GM12878 (cell line): ENCODE data around the gene ZNF280D. TPM values are rescaled to one million over a fixed set of nuclear protein-coding genes. Genes with fewer than 3 reads are reported as not detected.

Source experiments
- ATAC-seq: fragments of 200-7000 bp; cut with Tn5 transposase; 3 replicates; pipeline ENCODE4 v1.9.1; 2020; ENCODE audit warnings: mild to moderate bottlenecking, moderate library complexity
- BruUV-seq: library from RNA; stranded (reverse); fragments of 400-500 nt; replicated peaks from 2 replicates; lab custom pipeline; 2021; lab: Mats Ljungman, UMichigan
- CTCF ChIA-PET: fragments of 300-600 bp; sonication (Branson Sonifier 250); formaldehyde crosslinking; extraction: SDS; loops from one replicate; lab custom pipeline; 2021; ENCODE audit warnings: inconsistent platforms; lab: Yijun Ruan, JAX
- POLR2A ChIA-PET: fragments of 350-600 bp; formaldehyde crosslinking; extraction: SDS; loops from one replicate; lab custom pipeline; 2021; ENCODE audit warnings: inconsistent platforms; lab: Charles Lee
- RAD21 ChIA-PET: fragments of 300-600 bp; sonication (Branson Sonifier 250); formaldehyde crosslinking; loops from one replicate; lab custom pipeline; 2023; ENCODE audit warnings: antibody characterized with exemption; ENCODE audit not compliant: unreplicated experiment; lab: Charles Lee
- SMC1A ChIA-PET: fragments of 300-600 bp; sonication (Branson Sonifier 250); formaldehyde crosslinking; loops from one replicate; lab custom pipeline; 2023; ENCODE audit not compliant: unreplicated experiment, uncharacterized antibody; lab: Charles Lee
- DNase-seq: peaks from one replicate; pipeline ENCODE4 v3.0.0-alpha.2; 2011; ENCODE audit warnings: low read depth, low spot score
- FAIRE-seq: peaks from 3 replicates; lab custom pipeline; 2011; peaks lifted over from hg19 to GRCh38; lab: Jason Lieb, UNC
- H2AFZ ChIP-seq: 2 replicates; pipeline ENCODE4 v1.6.0; 2011; ENCODE audit warnings: low read depth, low read length, control low read depth; ENCODE audit not compliant: control insufficient read depth
- H3K27ac ChIP-seq: 2 replicates; pipeline ENCODE4 v1.5.1; 2011; ENCODE audit warnings: control low read depth; ENCODE audit not compliant: control insufficient read depth, insufficient read depth
- H3K27me3 ChIP-seq, 2 experiments: replicated peaks in 1 of 2; 2 replicates each; pipeline versions ENCODE4 v1.6.0 to v1.6.1; 2011; ENCODE audit warnings: low read length in 1 of 2; ENCODE audit not compliant: control insufficient read depth in 2 of 2, insufficient read depth in 2 of 2
- H3K36me3 ChIP-seq, 2 experiments: 2 replicates each; pipeline ENCODE4 v1.5.1; 2011; ENCODE audit warnings: low read length in 1 of 2; ENCODE audit not compliant: control insufficient read depth in 2 of 2, insufficient read depth in 2 of 2
- H3K4me1 ChIP-seq: 2 replicates; pipeline ENCODE4 v1.6.1; 2011; ENCODE audit warnings: mild to moderate bottlenecking, low read length, moderate library complexity, mixed read lengths; ENCODE audit not compliant: control insufficient read depth, insufficient read depth
- H3K4me2 ChIP-seq: 2 replicates; pipeline ENCODE4 v1.6.0; 2011; ENCODE audit warnings: control low read depth; ENCODE audit not compliant: control insufficient read depth, insufficient read depth
- H3K4me3 ChIP-seq: fragments of 200-600 bp; sonication (generic); 2 replicates; pipeline ENCODE4 v1.5.1; 2016
- H3K79me2 ChIP-seq: 2 replicates; pipeline ENCODE4 v1.6.0; 2011; ENCODE audit warnings: low read length; ENCODE audit not compliant: control insufficient read depth, insufficient read depth
- H3K9ac ChIP-seq: 2 replicates; pipeline ENCODE4 v1.8.0; 2011; ENCODE audit warnings: low read length, control low read depth, mixed read lengths; ENCODE audit not compliant: control insufficient read depth, insufficient read depth
- H3K9me3 ChIP-seq: replicated peaks from 3 replicates; pipeline ENCODE4 v1.5.1; 2011; ENCODE audit warnings: mild to moderate bottlenecking, low read length; ENCODE audit not compliant: control insufficient read depth, insufficient read depth
- H4K20me1 ChIP-seq: 2 replicates; pipeline ENCODE4 v1.6.0; 2011; ENCODE audit not compliant: control insufficient read depth, insufficient read depth
- BACH1 ChIP-seq: fragments of 450-650 bp; IDR thresholded peaks from 2 replicates; pipeline ENCODE4 v1.6.1; 2017; ENCODE audit warnings: mild to moderate bottlenecking, borderline replicate concordance
- CBFB ChIP-seq: IDR thresholded peaks from 2 replicates; pipeline ENCODE4 v1.6.1; 2016; ENCODE audit warnings: antibody characterized with exemption, low read depth
- CBX5 ChIP-seq: sonication (generic); IDR thresholded peaks from 2 replicates; pipeline ENCODE4 v1.6.1; 2016; ENCODE audit warnings: low read depth, moderate library complexity, mild to moderate bottlenecking, inconsistent platforms
- CEBPB ChIP-seq, 2 experiments: fragments of 150-350 bp in 1 of 2; IDR thresholded peaks; 2 replicates each; pipeline ENCODE4 v1.6.1; 2012 to 2014; ENCODE audit warnings: low read depth in 2 of 2, low read length in 2 of 2, borderline replicate concordance in 1 of 2, inconsistent platforms in 1 of 2
- CHD1 ChIP-seq: IDR thresholded peaks from 2 replicates; pipeline ENCODE4 v1.6.1; 2012; ENCODE audit warnings: low read depth, low read length, improper control_type of control experiment
- CTCF ChIP-seq, 3 experiments: IDR thresholded peaks in 2 of 3; conservative IDR thresholded peaks in 1 of 3; 2 replicates each; pipeline ENCODE4 v1.5.1; 2011; ENCODE audit warnings: low read depth in 3 of 3, low read length in 3 of 3, mild to moderate bottlenecking in 3 of 3, control low read depth in 2 of 3, moderate library complexity in 2 of 3, inconsistent platforms in 1 of 3, mixed read lengths in 1 of 3; ENCODE audit not compliant: control insufficient read depth in 2 of 3, insufficient read depth in 1 of 3; ENCODE audit errors: extremely low read depth in 1 of 3
- ELK1 ChIP-seq: IDR thresholded peaks from 2 replicates; pipeline ENCODE4 v1.6.1; 2012; ENCODE audit warnings: low read depth, low read length, improper control_type of control experiment
- ESRRA ChIP-seq: IDR thresholded peaks from 2 replicates; pipeline ENCODE4 v1.6.1; 2012; ENCODE audit warnings: mild to moderate bottlenecking, low read length, improper control_type of control experiment
- FOS ChIP-seq: IDR thresholded peaks from 3 replicates; pipeline ENCODE4 v1.6.1; 2011; ENCODE audit warnings: borderline replicate concordance; ENCODE audit not compliant: insufficient read length; ENCODE audit errors: extremely low read depth
- FOXM1 ChIP-seq: IDR thresholded peaks from 2 replicates; pipeline ENCODE4 v1.6.1; 2012; ENCODE audit warnings: low read depth, mild to moderate bottlenecking, inconsistent platforms, low read length, moderate library complexity
- JUND ChIP-seq: IDR thresholded peaks from 2 replicates; pipeline ENCODE4 v1.6.1; 2012; ENCODE audit warnings: low read depth, mild to moderate bottlenecking, low read length, improper control_type of control experiment, moderate library complexity
- MLLT1 ChIP-seq: fragments of 450-650 bp; IDR thresholded peaks from 2 replicates; pipeline ENCODE4 v1.6.1; 2016; ENCODE audit warnings: mild to moderate bottlenecking
- PRDM15 ChIP-seq: fragments of 450-650 bp; formaldehyde crosslinking; IDR thresholded peaks from 2 replicates; pipeline ENCODE4 v1.4.0; 2020; ENCODE audit warnings: mild to moderate bottlenecking, moderate library complexity
- SP1 ChIP-seq: IDR thresholded peaks from one replicate; pipeline ENCODE4 v1.6.1; 2011; ENCODE audit warnings: low read depth, low read length
- SREBF1 ChIP-seq: IDR thresholded peaks from 2 replicates; pipeline ENCODE4 v1.6.1; 2012; ENCODE audit warnings: mild to moderate bottlenecking, low read length
- TCF7 ChIP-seq: IDR thresholded peaks from 2 replicates; pipeline ENCODE4 v1.6.1; 2014; ENCODE audit warnings: antibody characterized with exemption, borderline replicate concordance
- WGBS: methylation state at CpG from one replicate; pipeline ENCODE4 v1.1.6; 2016; ENCODE audit warnings: low lambda C conversion rate; ENCODE audit not compliant: insufficient replicate concordance, insufficient coverage; ENCODE audit errors: missing lambda C conversion rate; 5-methylcytosine and 5-hydroxymethylcytosine counted together
- in situ Hi-C: fragments of 300-500 bp; cut with MboI; formaldehyde crosslinking; loops from 9 replicates; pipeline ENCODE4 v1.14.3; 2018; ENCODE audit warnings: mixed read lengths
- intact Hi-C: fragments of 100-400 bp; cut with micrococcal nuclease; formaldehyde crosslinking; loops from one replicate; pipeline ENCODE4 v1.14.2; 2022; ENCODE audit not compliant: unreplicated experiment
- polyA plus RNA-seq, 11 experiments: library from polyadenylated mRNA; depleted of rRNA in 4 of 11; unstranded in 6 of 11; stranded (reverse) in 5 of 11; fragments of >200 nt; fragmentation: Nextera tagmentation in 4 of 11; fragmentation: Illumina TruSeq in 1 of 11; extraction: Ambion mirVana in 4 of 11; extraction: Trizol in 1 of 11; gene quantifications; 1 replicate in 1 of 11; 2 replicates in 10 of 11; pipeline versions ENCODE4 v1.2.1 to v1.2.3, GENCODE V29; 2011 to 2016; ENCODE audit warnings: inconsistent platforms in 2 of 11, missing spikeins in 2 of 11, low read depth in 1 of 11
- total RNA-seq, 4 experiments: library from RNA; depleted of rRNA in 3 of 4; stranded (reverse); fragments of >200 nt in 3 of 4; fragmentation: Illumina TruSeq in 1 of 4; extraction: Trizol in 1 of 4; gene quantifications; 2 replicates each; pipeline versions ENCODE4 v1.2.1 to v1.2.3, GENCODE V29; 2013 to 2021

Gene ZNF280D
- total and polyA plus RNA-seq, 10 of the 15 experiments (the other 5 are each of a cell fraction or from before 2014, with no cell fraction given) = 5.6 to 18.6 (median 8.6) TPM

GRCh38 chr15:56752986-56753385 lies 19.7 kb upstream of the ZNF280D start:
- H3K36me3 ChIP-seq = no peaks in the 10 kb centered on the region
- in situ Hi-C loops = no loop called here
- H3K27me3 ChIP-seq = no peaks in the 10 kb centered on the region; a peak in 1 of 4 replicates
- WGBS = 84% methylated on average over 1 of the region's 1 CpG
- H3K9ac ChIP-seq = no peak overlapping the region
- no peaks in the 10 kb centered on the region for H3K79me2 ChIP-seq
- no peaks in the 10 kb centered on the region for H3K4me1 ChIP-seq
- no peak for DNase-seq
- CTCF ChIA-PET = no interaction called here
- H3K4me3 ChIP-seq = no peak overlapping the region
- no peak overlapping the region for H3K4me2 ChIP-seq
- ATAC-seq = no peak
- RAD21 ChIA-PET = no interaction called here
- FAIRE-seq = no peak
- no TSS peak for BruUV-seq
- H3K27ac ChIP-seq = no peak overlapping the region
- H2AFZ ChIP-seq = no peak overlapping the region
- intact Hi-C loops = no loop called here
- POLR2A ChIA-PET = no interaction called here
- no peaks in the 10 kb centered on the region for H4K20me1 ChIP-seq
- H3K9me3 ChIP-seq = no peaks in the 10 kb centered on the region
- SMC1A ChIA-PET = no interaction called here
- TF ChIP-seq MLLT1 (no peak), CBX5 (no peak), FOS (no peak), TCF7 (no peak), CBFB (no peak), ELK1 (no peak), SP1 (no peak), ESRRA (no peak), FOXM1 (no peak), PRDM15 (CRISPR knock-in tag) (no peak), CHD1 (no peak), CTCF (IDR thresholded peaks at IDR 0.05 in 2 of 3, conservative IDR thresholded peaks at IDR 0.05 in 1 of 3; ENCODE audit: control insufficient read depth in 2 of 3, extremely low read depth in 1 of 3, insufficient read depth in 1 of 3, low read depth in 3 of 3, low read length in 3 of 3) (no peak), CEBPB (IDR thresholded peaks at IDR 0.05; ENCODE audit: borderline replicate concordance in 1 of 2, low read depth in 2 of 2, low read length in 2 of 2) (no peak), BACH1 (no peak), SREBF1 (no peak), JUND (no peak)
